SW 1271 (cell line): ENCODE results near the gene CCDC187.
A peak's percentile ranks its signal among the peaks of the same experiment; 100 is the strongest.

ENCODE experiments used
- DNase-seq, 2 experiments: peaks; one replicate each; lab custom pipeline; 2025; lab: John Stamatoyannopoulos, UW

Gene CCDC187

DNA sequence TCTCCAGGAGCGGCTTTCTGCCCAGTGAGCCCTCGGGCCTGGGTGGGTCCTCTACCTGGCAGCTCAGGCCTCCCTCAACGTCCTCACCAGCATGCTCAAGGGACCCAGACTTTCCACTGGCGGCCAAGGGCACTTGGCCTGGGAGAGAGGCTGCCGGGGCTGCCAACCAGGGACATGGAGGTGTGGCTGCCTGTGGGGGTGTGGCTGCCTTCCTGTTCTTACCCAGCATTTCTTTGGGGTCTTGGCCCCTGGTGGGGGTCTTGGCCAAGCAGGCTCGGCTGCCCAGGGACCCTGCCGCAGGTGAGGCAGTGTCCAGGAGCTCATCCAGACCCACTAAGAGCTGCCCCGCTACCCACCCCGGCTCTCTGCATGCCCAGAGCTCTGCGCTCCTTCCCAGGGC lies 51.0 kb downstream of the CCDC187 start:
- no peak for DNase-seq

DNA sequence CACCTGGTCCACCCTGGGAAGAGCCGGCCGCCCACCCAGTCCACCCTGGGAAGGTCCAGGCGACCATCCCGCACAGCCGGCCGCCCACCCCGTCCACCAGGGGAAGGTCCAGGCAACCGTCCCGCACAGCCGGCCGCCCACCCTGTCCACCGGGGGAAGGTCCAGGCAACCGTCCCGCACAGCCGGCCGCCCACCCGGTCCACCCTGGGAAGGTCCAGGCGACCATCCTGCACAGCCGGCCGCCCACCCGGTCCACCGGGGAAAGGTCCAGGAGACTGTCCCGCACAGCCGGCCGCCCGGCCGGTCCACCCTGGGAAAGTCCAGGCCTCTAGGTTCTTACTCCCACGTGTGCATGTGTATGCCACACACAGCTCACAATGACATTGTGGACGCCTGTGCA lies 51.6 kb downstream of the CCDC187 start:
- no peak for DNase-seq

DNA sequence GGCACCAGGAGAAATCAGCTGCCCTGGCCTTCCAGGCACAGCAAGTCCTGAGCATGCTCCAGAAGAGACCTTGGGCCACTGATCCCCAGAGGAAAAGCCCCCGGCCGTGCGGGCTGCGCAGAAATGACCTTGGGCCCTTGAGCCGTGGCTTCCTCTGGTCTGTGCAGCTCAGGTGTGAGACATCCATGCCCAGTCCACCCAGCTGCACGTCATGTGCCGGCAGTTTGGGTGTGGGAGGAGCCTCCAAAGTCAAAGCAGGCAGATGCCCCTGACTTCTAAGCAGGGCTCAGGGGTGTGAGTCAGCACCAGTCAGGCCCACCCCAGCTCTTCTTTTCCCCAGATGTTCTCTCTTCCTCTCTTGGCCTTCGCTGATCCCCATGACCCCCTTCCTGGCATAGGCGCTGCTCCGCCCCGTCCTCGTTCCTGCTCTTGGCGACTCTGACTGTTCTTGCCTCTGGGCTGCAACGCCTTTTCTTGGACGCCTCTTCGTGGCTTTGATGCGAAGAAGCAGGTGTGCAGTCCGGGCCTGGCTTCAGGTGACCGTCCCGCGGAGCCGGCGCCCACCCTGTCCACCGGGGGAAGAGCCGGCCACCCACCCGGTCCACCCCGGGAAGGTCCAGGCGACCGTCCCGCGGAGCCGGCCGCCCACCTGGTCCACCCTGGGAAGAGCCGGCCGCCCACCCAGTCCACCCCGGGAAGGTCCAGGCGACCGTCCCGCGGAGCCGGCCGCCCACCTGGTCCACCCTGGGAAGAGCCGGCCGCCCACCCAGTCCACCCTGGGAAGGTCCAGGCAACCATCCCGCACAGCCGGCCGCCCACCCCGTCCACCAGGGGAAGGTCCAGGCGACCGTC lies 52.4 kb downstream of the CCDC187 start:
- no peak for DNase-seq

DNA sequence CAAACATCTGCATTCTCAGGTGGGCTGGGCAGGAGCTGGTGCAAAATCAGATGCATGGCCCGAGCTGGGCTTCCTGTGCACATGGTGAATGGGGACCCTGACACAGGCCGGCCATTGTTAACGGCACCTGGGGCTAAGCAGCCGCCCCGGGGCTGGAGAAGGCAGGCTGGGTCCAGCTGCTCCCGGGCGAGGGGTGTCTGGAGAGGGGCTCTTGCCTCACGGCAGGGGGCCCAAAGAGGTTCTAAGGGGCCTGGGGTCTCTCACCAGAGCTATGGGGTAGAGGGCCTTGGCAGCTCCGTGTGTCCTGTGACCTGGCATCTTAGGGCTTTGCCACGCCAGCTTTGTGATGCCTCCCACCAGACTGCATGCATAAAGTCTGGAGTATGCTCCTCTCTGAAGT lies 53.2 kb downstream of the CCDC187 start:
- no peak for DNase-seq

DNA sequence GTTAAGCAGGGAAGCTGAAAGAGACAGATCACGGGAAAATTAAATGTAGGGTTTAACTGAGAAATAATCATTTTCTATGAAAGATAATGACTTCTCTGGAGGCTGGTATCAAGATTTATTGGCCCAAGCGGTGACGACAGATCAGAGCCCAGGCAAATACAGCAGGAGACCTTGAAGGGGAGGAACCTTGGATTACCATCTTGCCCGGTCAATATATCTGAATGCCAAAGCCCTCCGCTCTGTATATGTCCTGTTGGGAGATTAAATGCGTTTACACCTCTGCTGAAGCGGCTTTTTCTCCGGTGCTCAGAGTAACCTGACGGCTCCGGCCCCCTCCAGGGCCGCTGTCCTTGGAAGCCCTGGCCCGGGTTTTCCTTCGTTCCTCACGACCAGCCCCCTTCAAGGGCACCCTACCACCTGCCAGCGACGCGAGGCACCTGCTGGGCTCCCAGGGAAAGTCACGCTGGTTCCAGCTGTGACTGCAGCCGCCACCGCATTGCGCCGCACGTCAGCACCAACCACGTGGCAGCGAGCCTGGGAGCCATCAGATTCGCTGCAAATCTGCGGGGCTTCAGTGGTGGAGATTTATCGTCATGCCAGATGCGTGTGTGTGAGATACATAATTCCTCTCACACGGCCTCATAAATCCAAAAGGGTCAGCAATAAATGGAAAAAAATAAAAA lies 53.9 kb downstream of the CCDC187 start:
- DNase-seq: no peak

DNA sequence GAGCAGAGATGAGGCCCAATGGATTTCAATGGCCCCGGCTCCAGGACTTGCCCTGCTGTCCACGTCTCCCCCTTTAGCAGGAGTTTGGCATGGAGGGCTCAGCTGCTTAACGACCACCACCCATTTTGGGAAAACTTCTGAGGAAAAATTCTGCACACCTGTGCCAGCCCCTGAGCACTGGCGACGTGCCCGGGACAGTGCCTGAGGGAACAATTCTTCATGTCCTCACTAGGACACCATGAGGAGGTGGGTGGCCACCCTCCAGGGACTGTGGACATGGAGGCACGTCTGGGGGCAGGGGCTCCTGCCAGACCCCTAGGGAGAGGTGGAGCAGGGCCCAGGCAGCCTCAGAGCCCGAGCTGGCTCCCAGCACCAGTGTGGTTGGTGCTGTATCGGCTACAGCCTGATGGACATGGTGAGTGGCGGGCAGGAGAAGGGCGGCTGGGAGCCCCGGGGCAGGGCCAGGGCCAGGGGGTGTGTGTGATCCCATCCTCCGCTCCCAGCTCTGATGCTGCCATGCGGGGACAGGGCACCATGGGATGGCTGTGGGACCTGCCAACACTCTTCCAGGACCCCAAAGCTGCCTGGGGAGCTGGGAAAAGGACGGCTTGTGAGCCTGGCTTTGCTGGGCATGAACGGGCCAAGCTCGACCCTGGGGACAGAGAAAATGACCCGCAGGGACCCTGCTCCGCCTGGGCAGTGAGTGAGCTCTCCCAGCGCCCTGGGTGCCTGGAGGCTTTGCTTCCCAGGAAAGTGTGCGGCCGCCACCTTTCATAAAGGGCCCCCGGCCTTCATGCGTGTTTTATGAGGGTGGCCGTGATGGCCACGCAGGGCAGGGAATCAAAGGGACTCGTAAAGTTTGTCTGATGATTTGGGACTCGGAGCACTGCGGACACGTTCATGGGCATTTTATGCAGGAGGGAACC lies 54.7 kb downstream of the CCDC187 start:
- no peak for DNase-seq

DNA sequence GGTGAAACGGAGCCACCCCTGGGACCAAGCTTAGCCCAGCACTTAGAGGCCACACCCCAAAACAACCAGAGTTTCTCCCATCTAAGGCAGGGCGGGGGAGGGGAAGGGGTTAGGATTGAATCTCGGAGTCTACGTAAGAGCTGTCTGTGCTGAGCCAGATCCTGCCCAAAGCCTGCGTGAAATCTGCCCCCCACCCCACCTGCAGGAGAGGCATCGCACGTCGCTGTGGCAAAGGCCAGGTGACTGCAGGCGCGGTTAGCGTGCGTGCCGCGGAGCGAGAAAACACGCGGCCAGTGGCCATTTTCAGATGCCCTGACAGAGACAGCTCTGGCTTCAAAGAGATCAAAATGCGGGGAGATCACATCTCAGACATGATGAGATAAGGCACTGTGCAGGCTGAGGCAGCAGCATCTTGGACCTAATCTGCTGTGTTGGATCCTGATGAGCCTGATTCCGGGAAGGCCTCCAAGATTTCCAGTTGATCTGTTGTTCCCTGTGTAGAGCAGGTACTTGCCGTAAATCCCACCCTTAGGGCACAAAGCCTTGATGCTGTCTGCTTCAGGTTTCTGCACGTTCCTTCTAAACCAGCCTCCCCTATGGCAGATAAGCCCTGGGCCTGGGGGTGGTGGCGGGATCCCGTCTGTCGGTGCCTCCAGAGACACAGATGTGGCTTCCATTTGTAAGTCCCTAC lies 55.8 kb downstream of the CCDC187 start:
- no peak for DNase-seq

DNA sequence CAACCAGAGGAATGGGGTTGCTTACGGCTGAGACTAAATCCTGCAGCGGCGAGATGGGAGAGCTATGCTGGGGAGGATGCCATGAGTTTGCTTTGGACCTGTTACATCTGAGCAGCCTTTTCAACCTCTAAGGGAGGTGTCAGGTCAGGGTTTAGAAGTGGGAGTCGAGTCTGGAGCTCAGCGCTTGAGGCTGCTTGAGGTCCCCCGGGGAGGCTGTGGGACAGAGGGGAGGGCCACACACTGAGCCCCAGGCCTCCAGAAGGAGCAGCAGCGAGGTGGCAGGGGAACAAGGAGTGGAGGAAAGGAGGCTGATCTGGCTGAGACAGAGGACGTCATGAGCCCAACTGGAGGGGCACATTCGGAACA lies 56.4 kb downstream of the CCDC187 start:
- DNase-seq: no peak

DNA sequence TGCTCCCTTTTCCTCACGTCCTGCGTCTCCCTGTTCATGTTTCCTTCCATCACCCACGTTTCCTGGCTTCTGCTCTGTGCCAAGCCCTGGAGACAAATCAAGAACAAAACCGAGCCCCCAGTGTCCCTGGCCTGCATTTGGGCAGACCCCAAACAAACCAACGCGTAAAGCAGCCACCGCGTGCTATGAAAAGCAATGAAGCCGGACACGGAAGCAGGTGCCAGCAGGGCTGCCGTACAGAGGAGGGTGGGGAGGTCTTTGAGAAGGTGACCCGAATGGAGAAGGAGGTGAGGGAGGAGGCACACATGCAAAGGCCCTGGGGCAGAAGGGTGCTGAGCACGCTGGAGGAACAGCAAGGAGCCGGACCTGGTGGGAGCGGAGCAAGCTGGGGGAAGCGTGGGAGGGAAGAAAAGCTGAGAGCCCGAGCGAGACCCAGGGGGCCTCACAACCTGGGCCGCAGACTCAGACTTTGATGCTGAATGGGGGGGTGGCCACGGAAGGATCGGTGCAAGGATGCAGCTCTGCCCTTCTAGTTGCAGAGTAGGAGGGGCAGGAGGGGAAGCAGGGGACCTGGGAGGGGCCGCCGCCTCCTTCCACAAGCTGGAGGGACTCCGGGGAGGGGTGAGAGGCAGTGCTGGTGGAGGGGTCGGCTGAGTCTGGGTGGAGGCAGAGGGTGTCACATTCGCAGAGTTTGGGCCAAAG lies 56.9 kb downstream of the CCDC187 start:
- no peak for DNase-seq

DNA sequence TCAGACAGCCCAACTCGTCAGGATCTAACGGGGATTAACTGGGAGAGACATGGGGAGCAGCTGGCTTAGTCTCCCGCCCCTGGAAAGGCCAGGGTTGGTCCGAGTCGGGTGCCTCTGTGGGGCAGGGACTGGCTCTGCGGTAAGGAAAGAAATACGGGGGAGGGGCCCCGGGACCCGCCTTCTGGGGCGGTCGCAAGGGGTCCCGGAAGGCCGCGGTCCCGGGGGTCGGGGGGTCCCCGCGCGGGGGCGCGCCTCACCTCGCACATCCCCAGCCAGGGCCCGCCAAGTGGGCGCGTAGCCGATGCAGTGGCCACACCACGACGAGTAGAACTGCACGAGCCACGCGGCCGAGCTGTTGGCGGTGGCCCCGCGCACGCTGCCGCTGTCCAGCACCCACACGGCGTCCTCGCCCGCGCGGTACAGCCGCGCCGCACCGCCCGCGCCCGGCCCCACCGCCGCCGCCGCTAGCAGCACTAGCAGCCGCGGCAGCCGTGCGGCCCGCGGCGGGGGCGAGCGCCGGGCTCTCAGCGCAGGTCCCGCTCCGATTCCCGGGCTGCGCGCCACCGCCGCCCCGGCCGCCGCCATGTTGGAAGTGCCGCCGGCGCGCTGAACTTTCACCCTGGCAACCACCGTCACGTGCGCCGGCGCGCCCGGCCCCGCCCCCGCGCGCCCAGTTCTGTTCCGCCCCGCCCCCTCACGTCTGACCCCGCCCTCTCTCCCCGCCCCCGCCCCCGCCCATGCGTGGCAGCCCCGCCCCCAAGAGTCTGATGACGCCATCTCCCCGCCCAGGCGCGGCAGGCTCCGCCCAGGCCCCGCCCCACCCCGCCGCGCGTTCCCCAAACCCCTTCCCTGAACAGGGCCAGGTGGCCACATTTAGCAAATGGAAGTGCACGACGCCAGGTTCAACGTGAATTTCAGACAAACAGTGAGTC lies 58.4 kb downstream of the CCDC187 start, which contains the start of gene QSOX2:
QSOX2 (minus strand) TSS at position 594 of the 932 bp plus-strand sequence; CDS start at position 585, 9 bp downstream.
- DNase-seq: peak in 1 of 2 experiments; percentile 75

DNA sequence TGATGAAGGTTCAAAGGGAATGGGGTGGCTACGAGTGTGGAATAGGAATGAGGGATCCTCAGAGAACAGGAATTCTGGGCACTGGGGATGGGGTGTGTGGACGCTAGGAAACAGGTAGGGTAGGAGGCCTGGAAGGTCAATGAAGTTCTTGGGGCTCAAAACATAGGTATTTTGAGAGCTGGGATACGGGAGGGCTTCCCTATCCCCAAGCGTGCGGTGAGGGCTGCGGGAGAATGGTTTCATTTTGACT lies 59.0 kb downstream of the CCDC187 start:
- DNase-seq: no peak

DNA sequence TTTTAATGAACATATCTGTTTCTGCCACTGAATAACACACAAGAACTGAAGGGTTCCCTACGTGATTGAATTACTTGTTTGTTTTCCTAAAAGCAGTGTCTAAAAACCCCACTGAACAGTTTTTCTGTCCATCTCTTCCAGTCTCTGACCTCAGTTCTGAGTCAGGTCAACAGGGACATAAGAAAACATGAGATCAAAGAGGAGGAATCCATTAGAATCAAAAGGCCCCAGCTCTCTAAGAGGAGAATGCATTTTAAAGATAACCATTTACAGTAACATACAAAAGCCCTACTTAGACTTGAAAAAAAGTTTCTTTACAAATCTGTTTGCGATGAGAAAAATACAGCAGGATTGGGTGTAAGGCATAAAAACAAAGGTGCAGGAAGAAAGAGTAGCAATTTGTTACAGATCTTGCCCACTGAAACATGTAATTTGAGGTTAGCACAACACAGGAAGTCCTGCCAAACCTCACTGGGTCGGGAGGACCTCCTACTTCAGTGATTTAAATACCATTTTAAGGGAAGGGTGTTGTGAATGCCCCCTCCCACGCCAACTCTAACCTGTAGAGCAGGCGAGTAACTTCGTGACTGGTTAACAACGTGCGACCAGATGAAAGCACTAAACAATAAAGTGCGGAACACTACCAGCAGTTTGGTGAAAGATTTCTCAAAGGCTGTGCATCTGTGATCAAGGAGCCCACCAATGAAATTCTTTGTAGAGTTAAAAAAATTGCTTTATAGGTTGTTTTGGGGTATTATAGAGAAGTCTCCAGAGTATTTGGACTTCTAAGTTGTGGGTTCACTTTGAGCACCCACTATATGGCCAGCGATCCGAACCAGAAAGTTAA lies 59.5 kb downstream of the CCDC187 start:
- DNase-seq: no peak

DNA sequence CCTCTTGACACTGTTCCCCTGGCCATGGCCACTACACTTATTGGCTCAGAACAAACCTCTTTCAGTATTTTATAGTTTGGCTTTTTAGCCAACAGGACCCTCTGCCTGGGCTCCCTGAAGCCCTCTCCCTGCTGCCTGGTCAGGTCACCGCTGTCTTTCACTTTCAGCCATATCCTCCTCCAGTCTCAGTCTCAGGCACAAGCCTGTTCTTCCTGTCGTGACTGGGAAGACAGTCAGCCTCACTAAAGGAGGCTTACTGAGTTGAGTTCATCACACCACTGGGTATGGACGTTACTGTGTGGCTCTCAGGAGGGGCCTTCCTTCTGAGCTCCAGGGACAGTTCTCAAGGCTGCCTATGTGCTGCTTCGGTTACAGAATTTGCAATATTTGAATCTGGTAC lies 60.3 kb downstream of the CCDC187 start:
- no peak for DNase-seq

DNA sequence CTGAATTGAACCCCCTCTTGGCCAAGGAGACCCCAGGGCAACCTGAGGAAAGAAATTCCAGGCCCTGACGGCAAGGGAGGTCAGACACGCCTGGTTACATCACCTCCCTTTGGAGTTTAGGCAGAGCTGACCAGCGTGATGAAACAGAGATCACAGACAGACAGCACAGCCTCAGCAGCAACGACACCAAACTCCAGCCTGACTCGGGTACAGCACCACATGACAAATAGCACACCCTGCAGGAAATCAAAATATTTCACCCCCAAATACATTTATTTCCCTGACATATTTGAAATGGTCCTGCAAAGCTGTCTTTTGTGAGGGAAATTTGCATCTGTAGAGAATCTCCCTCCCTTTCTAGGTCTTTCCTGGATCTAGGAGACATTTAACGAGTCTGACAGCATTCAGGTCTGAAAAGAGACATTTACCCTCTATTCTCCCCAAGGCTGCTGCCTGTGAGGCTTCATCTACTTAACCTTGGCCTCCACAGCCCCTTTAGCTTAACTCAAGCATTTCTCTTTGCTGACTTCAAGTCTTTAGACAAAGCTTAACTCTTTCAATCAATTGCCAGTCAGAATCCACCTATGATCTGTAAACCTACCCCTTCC lies 60.9 kb downstream of the CCDC187 start:
- DNase-seq: no peak

DNA sequence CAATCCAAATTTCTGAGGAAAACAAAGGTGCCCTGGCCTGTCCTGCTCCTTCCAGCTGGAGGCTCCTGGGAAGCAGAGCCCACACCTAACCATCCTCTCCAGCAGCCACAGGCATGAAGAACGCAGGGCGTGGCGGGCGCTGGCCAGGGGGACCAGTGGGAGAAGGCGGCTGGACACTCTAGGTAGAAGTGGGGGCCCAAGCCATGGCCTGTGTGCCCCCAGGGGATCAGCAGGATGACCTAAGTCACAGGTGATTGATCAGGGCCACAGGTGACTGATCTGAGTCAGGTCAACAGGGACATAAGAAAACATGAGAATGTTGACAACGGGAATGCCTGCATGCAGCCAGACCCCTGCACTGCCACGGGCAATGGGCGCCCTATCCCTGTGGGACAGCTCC lies 61.6 kb downstream of the CCDC187 start:
- DNase-seq: no peak

DNA sequence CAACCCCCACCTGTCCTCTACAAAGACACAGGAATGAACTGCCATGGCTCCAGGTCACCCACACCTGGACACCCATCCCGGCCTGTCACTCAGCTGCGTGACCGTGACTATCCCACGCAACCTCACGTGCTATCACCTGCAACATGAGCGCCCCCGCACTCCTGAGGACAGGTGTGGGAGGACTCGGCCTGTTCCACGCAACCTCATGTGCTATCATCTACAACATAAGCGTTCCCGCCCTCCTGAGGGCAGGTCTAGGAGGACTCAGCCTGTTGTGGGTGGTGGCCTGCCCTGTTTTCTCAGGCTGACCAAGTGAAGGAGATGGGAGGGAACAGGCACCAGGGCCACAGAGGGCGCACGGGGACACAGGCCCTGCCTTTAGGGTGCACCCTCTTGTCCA lies 62.4 kb downstream of the CCDC187 start:
- DNase-seq: no peak

DNA sequence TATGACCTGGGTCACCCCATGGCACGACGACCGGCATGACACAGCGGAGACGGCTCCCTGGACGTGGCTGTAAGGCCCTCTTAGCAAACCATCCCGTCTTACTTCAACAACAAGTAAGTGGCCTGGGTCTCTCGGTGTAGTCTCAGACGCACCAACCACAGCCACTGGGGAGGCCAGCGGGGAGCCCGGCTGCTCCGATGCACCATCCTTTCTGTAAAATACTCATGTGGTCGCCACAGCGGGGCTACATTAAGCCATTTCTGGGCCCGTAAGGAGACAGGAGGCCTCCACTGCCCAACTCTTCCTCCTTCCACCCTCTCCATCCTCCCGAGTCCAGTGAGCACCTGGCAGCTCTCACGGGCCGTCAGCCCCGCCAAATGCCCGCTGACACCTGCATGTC lies 63.0 kb downstream of the CCDC187 start:
- no peak for DNase-seq

DNA sequence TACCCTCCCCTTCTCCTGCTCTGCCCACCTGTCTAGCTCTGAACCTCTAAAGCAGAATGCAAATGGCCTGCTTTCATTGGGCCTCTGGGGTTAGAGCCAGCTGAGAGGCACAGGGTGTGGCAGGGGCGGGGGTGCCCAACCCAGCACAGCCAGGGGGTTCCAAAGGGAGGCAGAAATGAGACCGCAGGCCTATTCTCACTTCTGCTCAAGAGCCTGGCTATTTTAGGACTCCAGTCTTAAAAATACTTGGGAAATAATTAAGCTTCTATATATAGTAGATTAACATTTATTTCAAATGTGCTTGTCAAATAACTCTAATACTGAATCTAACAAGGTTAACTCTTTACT lies 63.9 kb downstream of the CCDC187 start:
- no peak for DNase-seq
